K562 (cell line): Measurements from ENCODE around the gene FKBP3. TPM values are rescaled to one million over a fixed set of nuclear protein-coding genes. Genes with fewer than 3 reads are reported as not detected.

Experiments
- ATAC-seq: fragments of 200-7000 bp; cut with Tn5 transposase; 3 replicates; pipeline ENCODE4 v1.9.1; 2020; ENCODE audit warnings: moderate library complexity
- BruUV-seq: library from RNA; stranded (reverse); fragments of 400-500 nt; replicated peaks from 2 replicates; lab custom pipeline; 2021; lab: Mats Ljungman, UMichigan
- CTCF ChIA-PET: fragments of 300-600 bp; formaldehyde crosslinking; extraction: SDS; loops from one replicate; lab custom pipeline; 2021; ENCODE audit warnings: low intra/inter-chr PET ratio; lab: Yijun Ruan, JAX
- POLR2A ChIA-PET: fragments of 300-600, 350-650 bp; sonication (Branson Sonifier 250); formaldehyde crosslinking; extraction: SDS; loops from one replicate; lab custom pipeline; 2021; ENCODE audit warnings: antibody characterized with exemption, inconsistent platforms; lab: Yijun Ruan, JAX
- DNase-seq, 4 experiments: peaks; one replicate each; pipeline versions ENCODE4 v3.0.0 to v3.0.0-alpha.2; 2011 to 2018; ENCODE audit warnings: low spot score in 3 of 4, mixed read lengths in 3 of 4; ENCODE audit errors: extremely low read depth in 1 of 4
- FAIRE-seq: peaks from 2 replicates; lab custom pipeline; 2011; peaks lifted over from hg19 to GRCh38; lab: Jason Lieb, UNC
- H2AFZ ChIP-seq: 2 replicates; pipeline ENCODE4 v1.6.0; 2011; ENCODE audit warnings: low read depth, low read length, control low read depth, inconsistent platforms
- H3K27ac ChIP-seq: fragments of 200-600 bp; 3 replicates; pipeline ENCODE4 v1.8.0; 2011; ENCODE audit warnings: low read depth, mild to moderate bottlenecking, control low read depth, inconsistent platforms, low read length, moderate library complexity, mixed read lengths; ENCODE audit errors: extremely low read depth
- H3K27me3 ChIP-seq, 2 experiments: fragments of 300-600 bp in 1 of 2; 2 replicates in 1 of 2; 3 replicates in 1 of 2; pipeline versions ENCODE4 v1.6.0 to v1.8.0; 2011; ENCODE audit warnings: inconsistent platforms in 2 of 2, low read length in 2 of 2, mild to moderate bottlenecking in 1 of 2, mixed read lengths in 1 of 2, moderate library complexity in 1 of 2; ENCODE audit not compliant: control insufficient read depth in 2 of 2, insufficient read depth in 2 of 2
- H3K36me3 ChIP-seq: fragments of 300-600 bp; 3 replicates; pipeline ENCODE4 v1.8.0; 2011; ENCODE audit warnings: mild to moderate bottlenecking, low read length, inconsistent platforms; ENCODE audit not compliant: control insufficient read depth, insufficient read depth
- H3K4me1 ChIP-seq, 2 experiments: fragments of 200-600 bp in 1 of 2; replicated peaks in 1 of 2; 2 replicates in 1 of 2; 3 replicates in 1 of 2; pipeline versions ENCODE4 v1.5.1 to v1.8.0; 2011; ENCODE audit warnings: inconsistent platforms in 2 of 2, low read length in 2 of 2, mild to moderate bottlenecking in 1 of 2, mixed read lengths in 1 of 2, moderate library complexity in 1 of 2; ENCODE audit not compliant: control insufficient read depth in 2 of 2, insufficient read depth in 2 of 2
- H3K4me2 ChIP-seq: 2 replicates; pipeline ENCODE4 v1.6.1; 2011; ENCODE audit warnings: low read length, control low read depth, inconsistent platforms, mixed read lengths; ENCODE audit not compliant: insufficient read depth
- H3K4me3 ChIP-seq: fragments of 200-600 bp; sonication (generic), shearing (Covaris generic); 2 replicates; pipeline ENCODE4 v1.5.1; 2016; ENCODE audit warnings: control low read depth, inconsistent platforms
- H3K79me2 ChIP-seq: fragments of 200-600 bp; 3 replicates; pipeline ENCODE4 v1.8.0; 2011; ENCODE audit warnings: low read length, inconsistent platforms; ENCODE audit not compliant: control insufficient read depth, insufficient read depth
- H3K9ac ChIP-seq, 2 experiments: 2 replicates each; pipeline versions ENCODE4 v1.6.0 to v1.6.1; 2011; ENCODE audit warnings: low read depth in 2 of 2, low read length in 2 of 2, control low read depth in 1 of 2, inconsistent platforms in 1 of 2, mild to moderate bottlenecking in 1 of 2, mixed read lengths in 1 of 2; ENCODE audit not compliant: insufficient read depth in 1 of 2
- H3K9me1 ChIP-seq: one replicate; pipeline ENCODE4 v1.6.0; 2011; ENCODE audit warnings: inconsistent platforms, mild to moderate bottlenecking, low read length, moderate library complexity; ENCODE audit not compliant: control insufficient read depth, insufficient read depth
- H3K9me3 ChIP-seq: replicated peaks from 2 replicates; pipeline ENCODE4 v1.5.1; 2011; ENCODE audit warnings: low read depth, low read length, inconsistent platforms; ENCODE audit not compliant: control insufficient read depth, insufficient read depth
- H4K20me1 ChIP-seq: replicated peaks from 2 replicates; pipeline ENCODE4 v1.6.1; 2011; ENCODE audit warnings: low read length, inconsistent platforms, mixed read lengths; ENCODE audit not compliant: control insufficient read depth, insufficient read depth
- ARID3B ChIP-seq: fragments of 250-450 bp; sonication (Bioruptor Pico); IDR thresholded peaks from 2 replicates; pipeline ENCODE4 v1.4.0; 2020; ENCODE audit warnings: borderline replicate concordance
- CCAR2 ChIP-seq: fragments of 200-400 bp; formaldehyde crosslinking; IDR thresholded peaks from 2 replicates; pipeline ENCODE4 v1.6.1; 2017; ENCODE audit warnings: mild to moderate bottlenecking, low read depth, low read length
- CREB3 ChIP-seq: fragments of 450-650 bp; conservative IDR thresholded peaks from 2 replicates; pipeline ENCODE4 v1.6.1; 2016; ENCODE audit warnings: missing genetic modification characterization, low read depth, mild to moderate bottlenecking, missing compliant biosample characterization, moderate library complexity
- DLX4 ChIP-seq: fragments of 250-450 bp; sonication (Bioruptor Pico); IDR thresholded peaks from 2 replicates; pipeline ENCODE4 v1.6.1; 2021; ENCODE audit warnings: mild to moderate bottlenecking
- DMBX1 ChIP-seq: fragments of 250-450 bp; sonication (Bioruptor Pico); IDR thresholded peaks from 2 replicates; pipeline ENCODE4 v1.8.0; 2022; ENCODE audit warnings: inconsistent platforms, mild to moderate bottlenecking, moderate library complexity, borderline replicate concordance
- FOXK1 ChIP-seq: sonication (generic); formaldehyde crosslinking; IDR thresholded peaks from 2 replicates; pipeline ENCODE4 v1.8.0; 2022; ENCODE audit warnings: missing genetic modification reagents, mild to moderate bottlenecking, borderline replicate concordance
- FOXO4 ChIP-seq: fragments of 450-650 bp; formaldehyde crosslinking; IDR thresholded peaks from 2 replicates; pipeline ENCODE4 v1.4.0; 2020; ENCODE audit warnings: mild to moderate bottlenecking, moderate library complexity
- KLF1 ChIP-seq: fragments of 450-650 bp; IDR thresholded peaks from 2 replicates; pipeline ENCODE4 v1.6.1; 2016; ENCODE audit warnings: missing genetic modification characterization, missing compliant biosample characterization
- MAFK ChIP-seq: IDR thresholded peaks from 2 replicates; pipeline ENCODE4 v1.6.1; 2011; ENCODE audit warnings: low read length, improper control_type of control experiment
- MTA2 ChIP-seq: fragments of 450-650 bp; IDR thresholded peaks from 2 replicates; pipeline ENCODE4 v1.6.1; 2016; ENCODE audit warnings: low read depth
- MXD1 ChIP-seq: fragments of 250-450 bp; sonication (Bioruptor Pico); IDR thresholded peaks from 2 replicates; pipeline ENCODE4 v1.8.0; 2021; ENCODE audit warnings: borderline replicate concordance, mild to moderate bottlenecking, moderate library complexity; ENCODE audit not compliant: poor library complexity, severe bottlenecking
- PRPF4 ChIP-seq: fragments of 200-400 bp; formaldehyde crosslinking; IDR thresholded peaks from one replicate; pipeline ENCODE4 v1.6.1; 2017; ENCODE audit warnings: low read length, low read depth, mild to moderate bottlenecking; ENCODE audit not compliant: insufficient read depth, poor library complexity, severe bottlenecking
- SRSF9 ChIP-seq: fragments of 200-400 bp; formaldehyde crosslinking; IDR thresholded peaks from 2 replicates; pipeline ENCODE4 v1.6.1; 2017; ENCODE audit warnings: low read depth, low read length, borderline replicate concordance
- STAG1 ChIP-seq: sonication (generic); formaldehyde crosslinking; IDR thresholded peaks from 2 replicates; pipeline ENCODE4 v1.5.0; 2020; ENCODE audit warnings: missing genetic modification reagents, borderline replicate concordance
- THRB ChIP-seq: fragments of 450-650 bp; formaldehyde crosslinking; conservative IDR thresholded peaks from 2 replicates; pipeline ENCODE4 v1.4.0; 2022; ENCODE audit warnings: mild to moderate bottlenecking, missing genetic modification characterization
- ZC3H11A ChIP-seq: IDR thresholded peaks from 2 replicates; pipeline ENCODE4 v1.6.1; 2012; ENCODE audit warnings: low read depth, low read length, improper control_type of control experiment
- ZNF445 ChIP-seq: fragments of 250-450 bp; sonication (Bioruptor Pico); IDR thresholded peaks from 2 replicates; pipeline ENCODE4 v1.4.0; 2020; ENCODE audit warnings: low read depth, mild to moderate bottlenecking, moderate library complexity
- WGBS: fragments of 100-300 bp; shearing (Covaris generic); methylation state at CpG from one replicate; pipeline ENCODE4 v1.1.6; 2016; ENCODE audit warnings: low coverage, mixed read lengths; ENCODE audit not compliant: insufficient coverage; ENCODE audit errors: missing lambda C conversion rate; 5-methylcytosine and 5-hydroxymethylcytosine counted together
- in situ Hi-C: fragments of 300-500 bp; cut with MboI; formaldehyde crosslinking; loops from 4 replicates; pipeline ENCODE4 v1.15.0; 2018; ENCODE audit warnings: inconsistent platforms, mixed read lengths
- intact Hi-C: fragments of 100-400 bp; cut with micrococcal nuclease; formaldehyde crosslinking; loops from 2 replicates; pipeline ENCODE4 v1.14.2; 2022
- polyA plus RNA-seq, 8 experiments: library from polyadenylated mRNA; depleted of rRNA in 4 of 8; stranded (reverse) in 5 of 8; unstranded in 3 of 8; fragments of >200 nt; fragmentation: Nextera tagmentation in 2 of 8; fragmentation: Illumina TruSeq in 1 of 8; extraction: Ambion mirVana in 2 of 8; extraction: Trizol in 1 of 8; gene quantifications; 2 replicates each; pipeline versions ENCODE4 v1.2.1 to v1.2.3, GENCODE V29; 2011 to 2014; ENCODE audit warnings: inconsistent platforms in 1 of 8, missing spikeins in 1 of 8
- total RNA-seq, 7 experiments: library from RNA; depleted of rRNA in 6 of 7; stranded (reverse); fragments of >200 nt in 6 of 7; fragmentation: Illumina TruSeq in 2 of 7; extraction: Trizol in 2 of 7; gene quantifications; 2 replicates each; pipeline versions ENCODE4 v1.2.1 to v1.2.3, GENCODE V29; 2011 to 2021; ENCODE audit warnings: low replicate concordance in 1 of 7

FKBP3 gene
- total and polyA plus RNA-seq, 9 of the 15 experiments (the other 6 are each of a cell fraction or from before 2014, with no cell fraction given): 43.6 to 107 (median 65.2) TPM

- in situ Hi-C loops (no loop called here), intact Hi-C loops (no loop called here)
- H3K9ac ChIP-seq: no peak overlapping the region
- H4K20me1 ChIP-seq: no peaks in the 10 kb centered on the region
- no peak overlapping the region for H3K4me2 ChIP-seq
- H3K9me3 ChIP-seq: no peaks in the 10 kb centered on the region
- no peaks in the 10 kb centered on the region; a peak in 1 of 5 replicates for H3K4me1 ChIP-seq
- no peak overlapping the region for H3K27ac ChIP-seq
- 100% methylated on average over 2 of the region's 2 CpGs for WGBS
- BruUV-seq: no TSS peak
- no peak for ATAC-seq
- DNase-seq: no peak
- ChIA-PET CTCF (no interaction called here), POLR2A (no interaction called here)
- no peak overlapping the region for H3K4me3 ChIP-seq
- H3K9me1 ChIP-seq: no peaks in the 10 kb centered on the region
- no peaks in the 10 kb centered on the region for H3K36me3 ChIP-seq
- no peaks in the 10 kb centered on the region for H3K27me3 ChIP-seq
- peaks cover 36% of the 10 kb centered on the region for H3K79me2 ChIP-seq
- FAIRE-seq: no peak
- H2AFZ ChIP-seq: peak overlapping the region; percentile 99
- no peak for TF ChIP-seq SRSF9
- no peak for TF ChIP-seq CREB3 (tag)
- no peak for TF ChIP-seq FOXO4 (CRISPR knock-in tag)
- TF ChIP-seq ZC3H11A: no peak
- no peak for TF ChIP-seq ARID3B (CRISPR knock-in tag)
- TF ChIP-seq MTA2: no peak
- TF ChIP-seq ZNF445 (CRISPR knock-in tag): no peak
- TF ChIP-seq KLF1: no peak
- TF ChIP-seq MXD1 (CRISPR knock-in tag): no peak
- TF ChIP-seq CCAR2: no peak
- TF ChIP-seq FOXK1 (CRISPR knock-in tag): no peak
- TF ChIP-seq MAFK: no peak
- TF ChIP-seq DMBX1 (CRISPR knock-in tag): no peak
- TF ChIP-seq STAG1 (CRISPR knock-in tag): no peak
- no peak for TF ChIP-seq THRB (CRISPR knock-in tag)
- no peak for TF ChIP-seq DLX4
- no peak for TF ChIP-seq PRPF4
Measured at GRCh38 chr14:45082420-45082819, 51.9 kb downstream of the FKBP3 start.
